Right ventricle myocardium inferior (tissue), 1 donor: ENCODE measurements around the gene H19. TPM values are rescaled to one million over a fixed set of nuclear protein-coding genes. Genes with fewer than 3 reads are reported as not detected.

ENCODE experiments used
- ATAC-seq: fragments of 200-7000 bp; cut with Tn5 transposase; one replicate; pipeline ENCODE4 v1.9.1; 2020; ENCODE audit warnings: mild to moderate bottlenecking, moderate library complexity
- DNase-seq: peaks from one replicate; pipeline ENCODE4 v3.0.0; 2021; ENCODE audit errors: missing footprints
- intact Hi-C: fragments of 100-400 bp; cut with DNase I; formaldehyde crosslinking; loops from one replicate; pipeline ENCODE4 v1.11.0; 2022
- total RNA-seq: library from RNA; stranded (reverse); fragmentation: NEBNext Ultra II Directional; extraction: Animal tissue kit (Norgen Biotek cat#: 25700); gene quantifications from one replicate; pipeline ENCODE4 v1.2.1, GENCODE V29; 2021
- donor health status: DM: no; HTN: yes; CAD: no; lungs with severe emphysema.

Gene H19
- total RNA-seq, 1 donor from 2014 or later: 611 TPM

DNA sequence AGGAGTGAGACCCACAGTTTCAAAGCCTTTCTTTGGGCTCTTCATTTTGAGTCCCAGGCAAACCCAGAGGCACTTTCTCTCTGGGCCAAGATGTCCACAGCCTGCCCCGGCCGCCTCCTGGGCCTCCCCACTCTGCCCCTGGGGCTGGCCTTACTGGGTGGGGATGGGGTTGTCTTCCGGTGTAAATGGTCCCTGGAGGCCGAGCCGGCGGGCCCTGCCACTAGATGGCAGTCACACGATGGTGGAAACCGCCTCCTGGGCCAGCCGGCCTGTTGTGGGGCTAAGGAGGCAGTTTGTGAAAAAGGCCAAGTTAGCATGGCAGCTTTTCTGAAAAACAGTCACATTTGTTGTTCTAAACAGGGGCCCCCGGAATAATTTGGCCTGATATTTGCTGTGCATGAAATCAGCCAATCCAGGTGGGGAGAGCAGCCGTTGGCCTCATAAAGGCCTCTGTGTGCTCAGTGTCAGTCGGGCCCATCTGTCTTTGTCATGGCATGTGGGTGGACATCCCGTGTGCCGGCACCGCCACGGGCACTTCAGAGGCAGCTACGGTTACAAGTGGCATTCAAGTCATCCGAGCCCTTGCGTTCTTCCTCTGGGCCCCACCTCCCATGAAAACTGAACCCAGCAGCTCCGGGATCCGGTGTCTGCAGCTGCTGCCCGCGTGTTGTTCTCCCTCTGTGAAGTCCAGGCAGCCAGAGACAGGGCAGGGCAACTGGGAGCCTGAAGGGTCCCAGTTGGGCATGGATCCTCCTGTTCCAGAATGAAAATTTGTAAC lies 44.0 kb downstream of the H19 start:
- intact Hi-C loops: no loop called here
- ATAC-seq (peak; percentile 54), DNase-seq (peak; percentile 50)

- no peak for ATAC-seq
- DNase-seq: no peak
- intact Hi-C loops: no loop called here
These were observed 44.7 kb downstream of the H19 start for GRCh38 chr11:1952806-1953482.

DNA sequence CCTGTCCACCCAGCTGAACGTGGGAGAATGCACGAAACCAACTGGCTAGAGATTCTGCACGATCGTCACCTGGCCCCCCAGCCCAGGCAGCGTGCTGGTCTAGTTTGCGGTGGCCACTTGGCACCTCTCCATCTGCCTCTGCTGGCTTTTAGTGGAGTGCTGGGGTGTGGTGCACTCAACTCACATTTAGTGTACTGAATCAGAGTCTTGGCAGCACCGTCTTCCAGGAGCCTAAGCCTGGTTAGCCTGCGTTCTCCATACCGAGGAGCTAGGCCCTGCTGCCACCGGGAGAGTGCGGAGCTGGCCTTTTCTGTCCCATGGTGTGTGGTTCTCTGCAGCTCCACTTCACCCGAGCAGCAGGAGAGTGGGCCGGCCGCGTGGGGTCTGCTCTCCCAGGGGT lies 47.7 kb downstream of the H19 start:
- DNase-seq: no peak
- no peak for ATAC-seq
- intact Hi-C loops: no loop called here

DNA sequence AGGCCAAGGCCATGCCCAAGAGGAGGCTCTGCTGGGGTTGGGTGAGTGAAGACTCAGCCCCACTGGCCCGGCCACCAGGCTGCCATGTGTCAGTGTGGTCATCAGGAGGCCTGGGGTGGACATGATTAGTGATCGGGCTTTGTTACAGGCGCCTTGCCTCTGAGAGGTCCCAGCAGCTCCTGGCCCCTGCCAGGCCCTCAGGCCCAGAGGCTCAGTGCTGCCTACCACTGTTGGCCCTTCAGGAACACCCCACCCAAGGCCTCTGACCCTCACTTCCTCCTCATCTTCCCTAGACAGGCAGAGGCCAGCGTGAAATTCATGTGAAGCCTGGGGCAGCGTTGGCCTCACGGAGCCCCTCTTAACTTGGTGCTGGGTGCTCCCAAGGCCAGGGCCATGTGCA lies 48.3 kb downstream of the H19 start:
- peak; percentile 53 for DNase-seq
- no peak for ATAC-seq
- intact Hi-C loops: no loop called here

GRCh38 chr11:1948389-1948788 lies 49.3 kb downstream of the H19 start:
- peak; percentile 54 for ATAC-seq
- DNase-seq: peak; percentile 71
- intact Hi-C loops: no loop called here

GRCh38 chr11:1947592-1948237 lies 49.9 kb downstream of the H19 start:
- intact Hi-C loops: no loop called here

GRCh38 chr11:1946812-1947484 lies 50.7 kb downstream of the H19 start, which contains the start of gene MRPL23:
TSS of gene MRPL23 (plus strand) at chr11:1947332. CDS start at chr11:1947363, 31 bp downstream.
- DNase-seq: peak; percentile 53
- intact Hi-C loops: no loop called here

More at GRCh38 chr11:1947592-1948237, 49.9 kb downstream of the H19 start:
- ATAC-seq: peak; percentile 53
- no peak for DNase-seq

More at GRCh38 chr11:1946812-1947484, 50.7 kb downstream of the H19 start, which contains the start of gene MRPL23:
- peak; percentile 66 for ATAC-seq

Other genes with a start within 250 kb of the H19 start
- 0.92 TPM for gene IFITM10, start 247.2 kb downstream of the H19 start, total RNA-seq
- gene CTSD, start 233.9 kb downstream of the H19 start, total RNA-seq: 957 TPM
- gene SYT8, start 162.9 kb downstream of the H19 start, total RNA-seq: not detected
- 0.35 TPM for gene TNNI2, start 158.9 kb downstream of the H19 start, total RNA-seq
- gene LSP1, start 144.8 kb downstream of the H19 start, total RNA-seq: 22.5 TPM
- gene PRR33, start 105.9 kb downstream of the H19 start, total RNA-seq: 5.0 TPM
- 36.3 TPM for gene TNNT3, start 78.1 kb downstream of the H19 start, total RNA-seq
- 107 TPM for gene MRPL23, start 50.5 kb downstream of the H19 start, total RNA-seq
- gene IGF2, start 141.5 kb upstream of the H19 start, total RNA-seq: 80.9 TPM
- not detected for gene INS, start 163.4 kb upstream of the H19 start, total RNA-seq
- not detected for gene TH, start 174.0 kb upstream of the H19 start, total RNA-seq